ENCODE data around the gene PHACTR2.

- TF ChIP-seq, protein P1, sequence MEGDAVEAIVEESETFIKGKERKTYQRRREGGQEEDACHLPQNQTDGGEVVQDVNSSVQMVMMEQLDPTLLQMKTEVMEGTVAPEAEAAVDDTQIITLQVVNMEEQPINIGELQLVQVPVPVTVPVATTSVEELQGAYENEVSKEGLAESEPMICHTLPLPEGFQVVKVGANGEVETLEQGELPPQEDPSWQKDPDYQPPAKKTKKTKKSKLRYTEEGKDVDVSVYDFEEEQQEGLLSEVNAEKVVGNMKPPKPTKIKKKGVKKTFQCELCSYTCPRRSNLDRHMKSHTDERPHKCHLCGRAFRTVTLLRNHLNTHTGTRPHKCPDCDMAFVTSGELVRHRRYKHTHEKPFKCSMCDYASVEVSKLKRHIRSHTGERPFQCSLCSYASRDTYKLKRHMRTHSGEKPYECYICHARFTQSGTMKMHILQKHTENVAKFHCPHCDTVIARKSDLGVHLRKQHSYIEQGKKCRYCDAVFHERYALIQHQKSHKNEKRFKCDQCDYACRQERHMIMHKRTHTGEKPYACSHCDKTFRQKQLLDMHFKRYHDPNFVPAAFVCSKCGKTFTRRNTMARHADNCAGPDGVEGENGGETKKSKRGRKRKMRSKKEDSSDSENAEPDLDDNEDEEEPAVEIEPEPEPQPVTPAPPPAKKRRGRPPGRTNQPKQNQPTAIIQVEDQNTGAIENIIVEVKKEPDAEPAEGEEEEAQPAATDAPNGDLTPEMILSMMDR (IDR thresholded peaks at IDR 0.05), result no peak
- TF ChIP-seq ZFX (IDR thresholded peaks at IDR 0.05; ENCODE audit: borderline replicate concordance), result no peak
Measured at GRCh38 chr6:143836150-143836549, 158.4 kb downstream of the PHACTR2 start.

Data from 22Rv1 (cell line).